SK-N-SH (cell line): ENCODE measurements around the gene PXMP2.

Source experiments
- POLR2AphosphoS5 ChIP-seq: IDR thresholded peaks from 2 replicates; pipeline ENCODE4 v1.6.1; 2012; ENCODE audit warnings: low read depth, low read length
- SMC3 ChIP-seq: IDR thresholded peaks from 2 replicates; pipeline ENCODE4 v1.6.1; 2012; ENCODE audit warnings: low read depth, low read length, improper control_type of control experiment
- TF ChIP-seq, protein P1 (sequence below): fragments of 200-600 bp; sonication (generic); IDR thresholded peaks from 2 replicates; pipeline ENCODE4 v1.6.1; 2017; ENCODE audit warnings: antibody characterized with exemption, mild to moderate bottlenecking, moderate library complexity

- TF ChIP-seq, protein P1, sequence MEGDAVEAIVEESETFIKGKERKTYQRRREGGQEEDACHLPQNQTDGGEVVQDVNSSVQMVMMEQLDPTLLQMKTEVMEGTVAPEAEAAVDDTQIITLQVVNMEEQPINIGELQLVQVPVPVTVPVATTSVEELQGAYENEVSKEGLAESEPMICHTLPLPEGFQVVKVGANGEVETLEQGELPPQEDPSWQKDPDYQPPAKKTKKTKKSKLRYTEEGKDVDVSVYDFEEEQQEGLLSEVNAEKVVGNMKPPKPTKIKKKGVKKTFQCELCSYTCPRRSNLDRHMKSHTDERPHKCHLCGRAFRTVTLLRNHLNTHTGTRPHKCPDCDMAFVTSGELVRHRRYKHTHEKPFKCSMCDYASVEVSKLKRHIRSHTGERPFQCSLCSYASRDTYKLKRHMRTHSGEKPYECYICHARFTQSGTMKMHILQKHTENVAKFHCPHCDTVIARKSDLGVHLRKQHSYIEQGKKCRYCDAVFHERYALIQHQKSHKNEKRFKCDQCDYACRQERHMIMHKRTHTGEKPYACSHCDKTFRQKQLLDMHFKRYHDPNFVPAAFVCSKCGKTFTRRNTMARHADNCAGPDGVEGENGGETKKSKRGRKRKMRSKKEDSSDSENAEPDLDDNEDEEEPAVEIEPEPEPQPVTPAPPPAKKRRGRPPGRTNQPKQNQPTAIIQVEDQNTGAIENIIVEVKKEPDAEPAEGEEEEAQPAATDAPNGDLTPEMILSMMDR, result no peak
- TF ChIP-seq SMC3 (no peak), POLR2AphosphoS5 (no peak)
Measured at GRCh38 chr12:132651444-132652100, 35.8 kb upstream of the PXMP2 start.
